Liver (tissue), 9 donors: ENCODE results near the gene RPL23. TPM values are rescaled to one million over a fixed set of nuclear protein-coding genes. Genes with fewer than 3 reads are reported as not detected.

Source experiments
- DNase-seq: peaks from one replicate; pipeline ENCODE4 v3.0.0-alpha.2; 2017; ENCODE audit warnings: low spot score
- H3K27ac ChIP-seq, 2 donors: one replicate each; pipeline ENCODE4 v1.7.0; 2013; ENCODE audit warnings: inconsistent platforms in 2 of 2, low read length in 2 of 2, control low read depth in 1 of 2, low read depth in 1 of 2, mild to moderate bottlenecking in 1 of 2
- H3K27me3 ChIP-seq, 4 donors: one replicate each; pipeline versions ENCODE4 v1.6.1 to v1.7.0; 2013; ENCODE audit warnings: low read length in 3 of 4, inconsistent platforms in 1 of 4, mild to moderate bottlenecking in 1 of 4, moderate library complexity in 1 of 4; ENCODE audit not compliant: control insufficient read depth in 4 of 4, insufficient read depth in 4 of 4
- H3K36me3 ChIP-seq, 4 donors: one replicate each; pipeline versions ENCODE4 v1.6.1 to v1.7.0; 2013; ENCODE audit warnings: low read length in 3 of 4, mild to moderate bottlenecking in 3 of 4, low read depth in 1 of 4, moderate library complexity in 1 of 4; ENCODE audit not compliant: control insufficient read depth in 4 of 4, insufficient read depth in 3 of 4
- H3K4me1 ChIP-seq, 4 donors: one replicate each; pipeline versions ENCODE4 v1.6.1 to v1.7.0; 2013; ENCODE audit warnings: low read length in 3 of 4, mild to moderate bottlenecking in 3 of 4, moderate library complexity in 1 of 4; ENCODE audit not compliant: control insufficient read depth in 4 of 4, insufficient read depth in 4 of 4
- H3K4me3 ChIP-seq, 3 donors: one replicate each; pipeline versions ENCODE4 v1.6.1 to v1.7.0; 2013; ENCODE audit warnings: low read length in 3 of 3, control low read depth in 1 of 3, low read depth in 1 of 3, mild to moderate bottlenecking in 1 of 3
- H3K9ac ChIP-seq, 2 donors: one replicate each; pipeline ENCODE4 v1.7.0; 2013; ENCODE audit warnings: low read length in 2 of 2, mild to moderate bottlenecking in 2 of 2, moderate library complexity in 2 of 2, control low read depth in 1 of 2, low read depth in 1 of 2
- H3K9me3 ChIP-seq, 4 donors: one replicate each; pipeline versions ENCODE4 v1.6.1 to v1.7.0; 2013; ENCODE audit warnings: low read length in 3 of 4; ENCODE audit not compliant: control insufficient read depth in 4 of 4
- ATF3 ChIP-seq: IDR thresholded peaks from 2 replicates; pipeline ENCODE4 v1.6.1; 2016; ENCODE audit warnings: antibody characterized with exemption
- EGR1 ChIP-seq, 2 donors: IDR thresholded peaks; 2 replicates each; pipeline ENCODE4 v1.6.1; 2016 to 2018; ENCODE audit warnings: antibody characterized with exemption in 2 of 2, low read depth in 2 of 2
- FOXA1 ChIP-seq: IDR thresholded peaks from 2 replicates; pipeline ENCODE4 v1.6.1; 2016; ENCODE audit warnings: antibody characterized with exemption
- FOXA2 ChIP-seq: IDR thresholded peaks from 2 replicates; pipeline ENCODE4 v1.6.1; 2016; ENCODE audit warnings: antibody characterized with exemption
- GABPA ChIP-seq, 2 donors: IDR thresholded peaks in 1 of 2; conservative IDR thresholded peaks in 1 of 2; 2 replicates each; pipeline ENCODE4 v1.6.1; 2016; ENCODE audit warnings: antibody characterized with exemption in 2 of 2, mild to moderate bottlenecking in 1 of 2, moderate library complexity in 1 of 2
- HNF4A ChIP-seq, 2 donors: conservative IDR thresholded peaks; 2 replicates each; pipeline ENCODE4 v1.6.1; 2016; ENCODE audit warnings: antibody characterized with exemption in 2 of 2, mild to moderate bottlenecking in 2 of 2
- HNF4G ChIP-seq: IDR thresholded peaks from 2 replicates; pipeline ENCODE4 v1.6.1; 2016; ENCODE audit warnings: antibody characterized with exemption
- JUND ChIP-seq, 2 donors: IDR thresholded peaks; 2 replicates each; pipeline ENCODE4 v1.6.1; 2016; ENCODE audit warnings: antibody characterized with exemption in 2 of 2
- MAX ChIP-seq: IDR thresholded peaks from 2 replicates; pipeline ENCODE4 v1.6.1; 2016; ENCODE audit warnings: antibody characterized with exemption
- NR2F2 ChIP-seq: IDR thresholded peaks from 2 replicates; pipeline ENCODE4 v1.6.1; 2016; ENCODE audit warnings: antibody characterized with exemption
- RAD21 ChIP-seq, 2 donors: IDR thresholded peaks; 2 replicates each; pipeline ENCODE4 v1.6.1; 2016; ENCODE audit warnings: antibody characterized with exemption in 2 of 2, mild to moderate bottlenecking in 2 of 2
- RXRA ChIP-seq, 2 donors: IDR thresholded peaks; 2 replicates each; pipeline ENCODE4 v1.6.1; 2017 to 2018; ENCODE audit warnings: antibody characterized with exemption in 2 of 2, mild to moderate bottlenecking in 1 of 2
- SP1 ChIP-seq: IDR thresholded peaks from 2 replicates; pipeline ENCODE4 v1.6.1; 2018; ENCODE audit warnings: antibody characterized with exemption, mild to moderate bottlenecking
- TAF1 ChIP-seq: conservative IDR thresholded peaks from 2 replicates; pipeline ENCODE4 v1.6.1; 2016; ENCODE audit warnings: antibody characterized with exemption, mild to moderate bottlenecking
- YY1 ChIP-seq: IDR thresholded peaks from 2 replicates; pipeline ENCODE4 v1.6.1; 2016; ENCODE audit warnings: antibody characterized with exemption, mild to moderate bottlenecking
- WGBS: extraction: QIAGEN DNeasy Blood & Tissue Kit; methylation state at CpG from one replicate; pipeline ENCODE4 v1.1.7; 2013; 5-methylcytosine and 5-hydroxymethylcytosine counted together
- polyA plus RNA-seq, 2 donors: library from polyadenylated mRNA; stranded (reverse) in 1 of 2; unstranded in 1 of 2; fragments of 200-250 nt in 1 of 2; fragments of >200 nt in 1 of 2; fragmentation: Nextera tagmentation in 1 of 2; extraction: Ambion mirVana in 1 of 2; gene quantifications; one replicate each; pipeline versions ENCODE4 v1.2.1 to v1.2.3, GENCODE V29; 2013 to 2015
- total RNA-seq, 2 donors: library from RNA; depleted of rRNA; stranded (reverse); fragments of >200 nt; gene quantifications; one replicate each; pipeline ENCODE4 v1.2.3, GENCODE V29; 2014
- TF ChIP-seq, protein P1 (sequence below): IDR thresholded peaks from 2 replicates; pipeline ENCODE4 v1.6.1; 2016; ENCODE audit warnings: antibody characterized with exemption
- TF ChIP-seq, protein P2 (sequence below): fragments of 150-350 bp; IDR thresholded peaks from 2 replicates; pipeline ENCODE4 v1.5.1; 2017; ENCODE audit warnings: improper control_type of control experiment, low read depth, low read length; ENCODE audit not compliant: missing input control
- TF ChIP-seq, protein P3 (sequence below): IDR thresholded peaks from 2 replicates; pipeline ENCODE4 v1.6.1; 2016; ENCODE audit warnings: antibody characterized with exemption, mild to moderate bottlenecking
- donor health status: healthy.
- donor health status: healthy.
- donor health status: healthy.
- donor health status: healthy.
- donor health status: healthy.

The RPL23 gene
- total and polyA plus RNA-seq, 4 donors, result 284 to 797 (median 646) TPM

DNA sequence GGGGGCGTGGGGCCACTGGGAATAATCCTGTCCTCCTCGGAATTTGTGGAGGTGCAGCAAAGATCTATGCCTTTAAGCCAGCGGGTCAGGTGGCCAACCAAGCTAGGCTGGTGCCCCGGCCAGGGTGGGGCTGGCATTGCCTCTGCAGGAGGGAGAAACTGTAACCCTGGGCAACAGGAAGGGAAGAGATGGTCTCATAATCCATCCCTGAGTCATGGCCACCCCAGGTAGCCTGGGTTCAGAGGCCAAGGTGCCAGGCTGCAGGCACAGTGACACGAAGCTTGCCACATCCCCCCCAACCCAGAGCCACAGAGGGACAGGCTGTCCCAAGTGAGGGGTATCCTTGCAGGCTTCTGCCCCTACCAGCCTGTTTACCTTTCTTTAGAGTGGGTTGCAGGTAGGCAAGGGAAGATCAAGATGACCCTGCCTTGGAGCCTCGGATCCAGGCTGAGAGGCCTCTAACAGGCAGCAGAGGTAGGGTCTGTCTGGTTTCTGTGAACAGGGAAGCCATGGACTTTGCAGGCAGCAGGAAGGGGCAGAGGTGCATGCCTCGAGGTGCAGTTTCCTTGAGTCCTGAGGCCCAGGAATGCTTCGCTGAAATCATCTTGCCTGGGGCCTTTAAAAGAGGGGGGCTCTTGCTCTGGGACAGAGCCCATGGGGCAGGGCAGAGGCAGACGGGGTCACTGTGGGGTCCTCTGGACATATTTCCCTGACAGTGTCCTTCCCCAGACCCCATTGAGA, 20.3 kb upstream of the RPL23 start:
- Histone ChIP-seq H3K4me3 (no peak overlapping the region), H3K4me1 (peaks cover 2 to 49% (median 47%) of the 10 kb centered on the region in 4 donors), H3K27me3 (no peaks in the 10 kb centered on the region), H3K36me3 (peaks cover 3 to 11% (median 5%) of the 10 kb centered on the region in 4 donors), H3K9ac (no peak overlapping the region), H3K27ac (peak overlapping the region in 1 of 2 donors; percentile 5), H3K9me3 (no peaks in the 10 kb centered on the region)
- WGBS, result 63% methylated on average over 9 of the region's 9 CpGs
- DNase-seq, result no peak
- TF ChIP-seq HNF4A (conservative IDR thresholded peaks at IDR 0.05) (no peak), MAX (no peak), SP1 (no peak), ATF3 (no peak), FOXA1 (no peak), RXRA (IDR thresholded peaks at IDR 0.05) (no peak), JUND (IDR thresholded peaks at IDR 0.05) (no peak), NR2F2 (no peak), RAD21 (IDR thresholded peaks at IDR 0.05) (no peak), HNF4G (no peak), EGR1 (IDR thresholded peaks at IDR 0.05; ENCODE audit: low read depth in 2 of 2) (no peak), FOXA2 (no peak), TAF1 (no peak), YY1 (no peak), GABPA (IDR thresholded peaks at IDR 0.05 in 1 of 2, conservative IDR thresholded peaks at IDR 0.05 in 1 of 2) (no peak)
- TF ChIP-seq, protein P1, sequence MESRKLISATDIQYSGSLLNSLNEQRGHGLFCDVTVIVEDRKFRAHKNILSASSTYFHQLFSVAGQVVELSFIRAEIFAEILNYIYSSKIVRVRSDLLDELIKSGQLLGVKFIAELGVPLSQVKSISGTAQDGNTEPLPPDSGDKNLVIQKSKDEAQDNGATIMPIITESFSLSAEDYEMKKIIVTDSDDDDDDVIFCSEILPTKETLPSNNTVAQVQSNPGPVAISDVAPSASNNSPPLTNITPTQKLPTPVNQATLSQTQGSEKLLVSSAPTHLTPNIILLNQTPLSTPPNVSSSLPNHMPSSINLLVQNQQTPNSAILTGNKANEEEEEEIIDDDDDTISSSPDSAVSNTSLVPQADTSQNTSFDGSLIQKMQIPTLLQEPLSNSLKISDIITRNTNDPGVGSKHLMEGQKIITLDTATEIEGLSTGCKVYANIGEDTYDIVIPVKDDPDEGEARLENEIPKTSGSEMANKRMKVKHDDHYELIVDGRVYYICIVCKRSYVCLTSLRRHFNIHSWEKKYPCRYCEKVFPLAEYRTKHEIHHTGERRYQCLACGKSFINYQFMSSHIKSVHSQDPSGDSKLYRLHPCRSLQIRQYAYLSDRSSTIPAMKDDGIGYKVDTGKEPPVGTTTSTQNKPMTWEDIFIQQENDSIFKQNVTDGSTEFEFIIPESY, result no peak
- TF ChIP-seq, protein P2, sequence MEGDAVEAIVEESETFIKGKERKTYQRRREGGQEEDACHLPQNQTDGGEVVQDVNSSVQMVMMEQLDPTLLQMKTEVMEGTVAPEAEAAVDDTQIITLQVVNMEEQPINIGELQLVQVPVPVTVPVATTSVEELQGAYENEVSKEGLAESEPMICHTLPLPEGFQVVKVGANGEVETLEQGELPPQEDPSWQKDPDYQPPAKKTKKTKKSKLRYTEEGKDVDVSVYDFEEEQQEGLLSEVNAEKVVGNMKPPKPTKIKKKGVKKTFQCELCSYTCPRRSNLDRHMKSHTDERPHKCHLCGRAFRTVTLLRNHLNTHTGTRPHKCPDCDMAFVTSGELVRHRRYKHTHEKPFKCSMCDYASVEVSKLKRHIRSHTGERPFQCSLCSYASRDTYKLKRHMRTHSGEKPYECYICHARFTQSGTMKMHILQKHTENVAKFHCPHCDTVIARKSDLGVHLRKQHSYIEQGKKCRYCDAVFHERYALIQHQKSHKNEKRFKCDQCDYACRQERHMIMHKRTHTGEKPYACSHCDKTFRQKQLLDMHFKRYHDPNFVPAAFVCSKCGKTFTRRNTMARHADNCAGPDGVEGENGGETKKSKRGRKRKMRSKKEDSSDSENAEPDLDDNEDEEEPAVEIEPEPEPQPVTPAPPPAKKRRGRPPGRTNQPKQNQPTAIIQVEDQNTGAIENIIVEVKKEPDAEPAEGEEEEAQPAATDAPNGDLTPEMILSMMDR, result no peak
- TF ChIP-seq, protein P3, sequence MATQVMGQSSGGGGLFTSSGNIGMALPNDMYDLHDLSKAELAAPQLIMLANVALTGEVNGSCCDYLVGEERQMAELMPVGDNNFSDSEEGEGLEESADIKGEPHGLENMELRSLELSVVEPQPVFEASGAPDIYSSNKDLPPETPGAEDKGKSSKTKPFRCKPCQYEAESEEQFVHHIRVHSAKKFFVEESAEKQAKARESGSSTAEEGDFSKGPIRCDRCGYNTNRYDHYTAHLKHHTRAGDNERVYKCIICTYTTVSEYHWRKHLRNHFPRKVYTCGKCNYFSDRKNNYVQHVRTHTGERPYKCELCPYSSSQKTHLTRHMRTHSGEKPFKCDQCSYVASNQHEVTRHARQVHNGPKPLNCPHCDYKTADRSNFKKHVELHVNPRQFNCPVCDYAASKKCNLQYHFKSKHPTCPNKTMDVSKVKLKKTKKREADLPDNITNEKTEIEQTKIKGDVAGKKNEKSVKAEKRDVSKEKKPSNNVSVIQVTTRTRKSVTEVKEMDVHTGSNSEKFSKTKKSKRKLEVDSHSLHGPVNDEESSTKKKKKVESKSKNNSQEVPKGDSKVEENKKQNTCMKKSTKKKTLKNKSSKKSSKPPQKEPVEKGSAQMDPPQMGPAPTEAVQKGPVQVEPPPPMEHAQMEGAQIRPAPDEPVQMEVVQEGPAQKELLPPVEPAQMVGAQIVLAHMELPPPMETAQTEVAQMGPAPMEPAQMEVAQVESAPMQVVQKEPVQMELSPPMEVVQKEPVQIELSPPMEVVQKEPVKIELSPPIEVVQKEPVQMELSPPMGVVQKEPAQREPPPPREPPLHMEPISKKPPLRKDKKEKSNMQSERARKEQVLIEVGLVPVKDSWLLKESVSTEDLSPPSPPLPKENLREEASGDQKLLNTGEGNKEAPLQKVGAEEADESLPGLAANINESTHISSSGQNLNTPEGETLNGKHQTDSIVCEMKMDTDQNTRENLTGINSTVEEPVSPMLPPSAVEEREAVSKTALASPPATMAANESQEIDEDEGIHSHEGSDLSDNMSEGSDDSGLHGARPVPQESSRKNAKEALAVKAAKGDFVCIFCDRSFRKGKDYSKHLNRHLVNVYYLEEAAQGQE, result no peak
